Common myeloid progenitor, CD34-positive (primary cell): ENCODE data around the gene ALS2CL.

Source experiments
- CTCF ChIA-PET: fragments of 350-600 bp; sonication (Branson Sonifier 250); formaldehyde crosslinking; loops from one replicate; lab custom pipeline; 2021; ENCODE audit warnings: antibody characterized with exemption; lab: Charles Lee
- POLR2A ChIA-PET: fragments of 350-600 bp; sonication (Branson Sonifier 250); formaldehyde crosslinking; loops from one replicate; lab custom pipeline; 2021; ENCODE audit warnings: antibody characterized with exemption; lab: Charles Lee
- DNase-seq, 3 donors: peaks; one replicate each; pipeline versions ENCODE4 v3.0.0 to v3.0.0-alpha.2; 2013
- H3K27ac ChIP-seq, 2 experiments: 1 replicate in 1 of 2; 2 replicates in 1 of 2; pipeline ENCODE4 v1.7.0; 2013; ENCODE audit warnings: inconsistent platforms in 2 of 2, low read length in 2 of 2, mild to moderate bottlenecking in 2 of 2, low read depth in 1 of 2, moderate library complexity in 1 of 2; ENCODE audit not compliant: severe bottlenecking in 2 of 2, insufficient read depth in 1 of 2, poor library complexity in 1 of 2
- H3K27me3 ChIP-seq, 5 experiments: replicated peaks in 2 of 5; 1 replicate in 3 of 5; 2 replicates in 2 of 5; pipeline versions ENCODE4 v1.6.1 to v1.7.0; 2013; ENCODE audit warnings: low read length in 4 of 5, mild to moderate bottlenecking in 2 of 5, moderate library complexity in 2 of 5, inconsistent platforms in 1 of 5; ENCODE audit not compliant: insufficient read depth in 5 of 5, control insufficient read depth in 4 of 5
- H3K36me3 ChIP-seq, 4 experiments: 1 replicate in 2 of 4; 2 replicates in 2 of 4; pipeline versions ENCODE4 v1.6.1 to v1.7.0; 2013; ENCODE audit warnings: low read length in 3 of 4, control low read depth in 1 of 4, mild to moderate bottlenecking in 1 of 4; ENCODE audit not compliant: control insufficient read depth in 4 of 4, insufficient read depth in 4 of 4
- H3K4me1 ChIP-seq, 4 experiments: 1 replicate in 3 of 4; 2 replicates in 1 of 4; pipeline versions ENCODE4 v1.6.1 to v1.7.1; 2013; ENCODE audit warnings: low read length in 3 of 4, mild to moderate bottlenecking in 3 of 4, control low read depth in 1 of 4, inconsistent platforms in 1 of 4, moderate library complexity in 1 of 4; ENCODE audit not compliant: control insufficient read depth in 4 of 4, insufficient read depth in 4 of 4; ENCODE audit errors: control extremely low read depth in 1 of 4
- H3K4me3 ChIP-seq, 7 experiments: 1 replicate in 4 of 7; 2 replicates in 3 of 7; pipeline versions ENCODE4 v1.5.1 to v1.7.0; 2013; ENCODE audit warnings: mild to moderate bottlenecking in 7 of 7, low read length in 6 of 7, moderate library complexity in 6 of 7, inconsistent platforms in 2 of 7, low read depth in 2 of 7, control low read depth in 1 of 7; ENCODE audit not compliant: insufficient read depth in 4 of 7, control insufficient read depth in 1 of 7; ENCODE audit errors: extremely low read depth in 1 of 7
- H3K9me3 ChIP-seq, 5 experiments: 1 replicate in 4 of 5; 2 replicates in 1 of 5; pipeline versions ENCODE4 v1.6.1 to v1.7.1; 2013; ENCODE audit warnings: low read length in 4 of 5, mild to moderate bottlenecking in 2 of 5, inconsistent platforms in 1 of 5, low read depth in 1 of 5, moderate library complexity in 1 of 5; ENCODE audit not compliant: control insufficient read depth in 4 of 5, insufficient read depth in 2 of 5; ENCODE audit errors: control extremely low read depth in 1 of 5
- WGBS: methylation state at CpG from one replicate; pipeline ENCODE4 v1.1.5; 2013; ENCODE audit not compliant: insufficient coverage; 5-methylcytosine and 5-hydroxymethylcytosine counted together

The ALS2CL gene

DNA sequence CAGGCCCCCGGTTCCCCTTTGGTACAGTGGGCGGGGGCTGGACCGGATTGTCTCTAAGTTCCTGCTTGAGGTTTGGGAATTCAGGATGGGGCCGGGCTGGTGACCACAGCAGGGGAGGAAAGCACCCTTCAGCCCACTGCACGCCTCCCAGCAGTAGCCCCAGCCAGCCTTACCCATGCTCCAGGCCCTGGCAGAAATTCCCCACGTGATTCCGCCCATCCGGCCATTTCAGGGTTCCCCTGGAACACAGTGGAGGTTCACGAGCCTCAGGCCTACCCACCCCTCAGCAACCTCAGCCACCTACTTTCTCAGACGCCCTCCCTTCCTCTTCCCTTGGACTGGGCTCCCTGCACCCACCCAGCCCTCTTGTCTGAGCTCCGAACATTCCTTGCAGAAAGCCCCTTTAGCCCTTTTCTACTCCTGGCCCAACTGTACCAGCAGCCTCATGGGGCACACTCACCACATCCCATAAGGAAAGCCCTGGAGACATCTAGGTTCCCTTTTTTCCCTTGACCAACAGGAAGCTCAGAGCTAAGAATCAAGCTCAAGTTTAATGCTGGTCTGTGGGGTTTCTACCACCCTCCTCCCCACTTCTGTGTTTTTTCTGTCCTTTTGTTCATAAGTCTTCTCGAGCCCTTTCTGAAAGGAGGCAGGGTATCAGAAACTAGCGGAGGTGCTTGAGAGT, 11.5 kb downstream of the ALS2CL start:
- H3K4me1 ChIP-seq = peaks cover 0 to 13% (median 8%) of the 10 kb centered on the region in 4 experiments
- H3K36me3 ChIP-seq = no peaks in the 10 kb centered on the region
- ChIA-PET CTCF (no interaction called here), POLR2A (no interaction called here)
- no peak overlapping the region for H3K27ac ChIP-seq
- 83% methylated on average over 12 of the region's 13 CpGs for WGBS
- no peaks in the 10 kb centered on the region for H3K27me3 ChIP-seq
- no peak for DNase-seq
- no peak overlapping the region for H3K4me3 ChIP-seq
- no peaks in the 10 kb centered on the region for H3K9me3 ChIP-seq

DNA sequence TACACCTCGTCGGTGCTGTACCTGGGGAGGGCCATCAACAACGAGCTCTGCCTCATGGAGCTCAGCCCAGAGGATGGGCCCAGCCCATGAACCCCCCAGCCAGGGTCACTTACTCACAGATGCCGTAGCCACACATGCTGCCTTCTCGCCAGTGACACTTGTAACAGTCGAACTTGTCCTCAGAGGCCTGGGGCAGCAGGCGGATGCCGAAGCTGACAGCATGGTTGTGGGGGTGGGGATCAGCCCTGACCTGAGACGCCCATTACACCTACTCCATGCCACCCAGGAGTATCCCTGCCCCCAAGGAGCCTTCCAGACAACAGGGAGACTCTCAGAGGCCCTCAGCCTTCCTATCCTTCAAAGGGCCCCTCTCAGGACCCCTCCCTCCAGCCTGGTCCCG, 12.1 kb downstream of the ALS2CL start:
- peaks cover 0 to 13% (median 8%) of the 10 kb centered on the region in 4 experiments for H3K4me1 ChIP-seq
- ChIA-PET POLR2A (no interaction called here), CTCF (no interaction called here)
- no peaks in the 10 kb centered on the region for H3K36me3 ChIP-seq
- H3K27me3 ChIP-seq = no peaks in the 10 kb centered on the region
- H3K9me3 ChIP-seq = no peaks in the 10 kb centered on the region
- H3K27ac ChIP-seq = no peak overlapping the region
- no peak for DNase-seq
- no peak overlapping the region for H3K4me3 ChIP-seq
- 95% methylated on average over 4 of the region's 10 CpGs for WGBS

DNA sequence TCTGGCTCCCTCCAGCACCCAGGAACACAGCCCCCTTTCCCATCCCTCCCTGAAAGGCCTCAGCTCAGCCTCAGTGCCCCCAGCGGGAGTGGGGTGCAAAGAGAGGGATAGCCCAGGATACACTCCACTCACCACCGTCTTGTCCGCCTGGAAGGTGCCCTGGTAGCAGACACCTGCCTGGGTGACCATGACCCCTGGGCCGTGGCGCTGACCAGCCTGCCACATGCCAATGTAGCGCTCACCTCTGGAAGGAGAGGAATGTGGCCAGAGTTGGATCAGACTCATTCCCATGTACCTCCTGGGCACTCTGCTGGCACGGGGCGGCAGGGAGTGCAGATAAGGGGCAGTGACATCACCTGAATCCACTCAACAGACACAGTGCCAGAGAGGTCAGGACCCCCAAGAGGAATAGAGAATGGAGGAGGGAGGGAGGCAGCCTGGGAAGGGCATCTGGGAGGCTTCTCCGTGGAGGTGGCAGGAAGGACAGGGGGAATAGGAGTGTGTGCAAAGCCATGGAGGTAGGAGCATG, 13.1 kb downstream of the ALS2CL start:
- POLR2A ChIA-PET = no interaction called here
- no peak for DNase-seq
- Histone ChIP-seq H3K4me1 (peaks cover 0 to 13% (median 8%) of the 10 kb centered on the region in 4 experiments), H3K9me3 (no peaks in the 10 kb centered on the region), H3K36me3 (no peaks in the 10 kb centered on the region), H3K27ac (no peak overlapping the region), H3K27me3 (no peaks in the 10 kb centered on the region), H3K4me3 (no peak overlapping the region)
- WGBS = 94% methylated on average over 8 of the region's 9 CpGs
- CTCF ChIA-PET = no interaction called here

DNA sequence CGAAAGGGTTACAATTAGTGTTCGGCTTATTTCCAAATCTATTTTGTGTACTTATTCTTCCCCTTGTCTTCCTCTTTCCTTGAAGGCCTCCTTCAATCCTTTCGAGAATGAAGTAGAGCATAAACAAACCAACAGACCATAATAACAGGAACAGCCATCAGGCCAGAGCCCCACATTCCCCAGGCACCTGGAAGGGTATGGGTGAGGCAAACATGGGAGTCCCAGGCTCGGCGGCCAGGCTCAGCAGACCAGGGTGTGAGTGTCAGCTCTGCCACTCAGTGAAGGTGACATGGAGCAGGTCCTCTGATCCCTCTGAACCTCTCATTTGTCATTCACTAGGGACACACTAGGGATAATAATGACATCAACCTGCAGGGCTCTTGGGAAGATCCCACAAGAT, 13.8 kb downstream of the ALS2CL start:
- 100% methylated on average over 4 of the region's 5 CpGs for WGBS
- Histone ChIP-seq H3K36me3 (no peaks in the 10 kb centered on the region), H3K4me1 (peaks cover 0 to 13% (median 8%) of the 10 kb centered on the region in 4 experiments), H3K4me3 (no peak overlapping the region), H3K27me3 (no peaks in the 10 kb centered on the region), H3K27ac (no peak overlapping the region), H3K9me3 (no peaks in the 10 kb centered on the region)
- POLR2A ChIA-PET = no interaction called here
- CTCF ChIA-PET = interaction anchor here (0.8 kb wide), 1 partner anchor 19 kb away, joined by 4 read pairs; no protein-coding TSS in a partner anchor
- no peak for DNase-seq

DNA sequence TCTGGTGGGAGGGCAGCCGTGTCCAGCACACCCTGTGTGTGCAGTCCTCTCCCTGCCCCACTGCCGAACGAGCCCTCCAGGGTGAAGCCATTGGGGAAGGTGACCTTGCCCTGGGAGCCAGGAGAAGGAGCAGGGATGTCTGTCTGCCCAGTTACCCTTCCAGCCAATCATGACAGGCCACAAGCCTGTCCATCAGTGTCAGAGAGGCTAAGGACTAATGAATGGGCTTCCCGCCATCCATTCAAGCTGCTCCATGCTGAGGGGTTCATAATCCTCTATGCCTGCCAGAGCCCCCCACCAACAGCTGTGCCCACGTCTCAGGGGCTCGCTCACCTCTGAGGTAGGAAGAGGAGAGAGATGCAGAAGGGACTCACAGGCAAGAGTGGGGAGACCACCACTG, 15.2 kb downstream of the ALS2CL start:
- 94% methylated on average over 4 of the region's 6 CpGs for WGBS
- H3K4me1 ChIP-seq = peaks cover 0 to 13% (median 8%) of the 10 kb centered on the region in 4 experiments
- H3K9me3 ChIP-seq = no peaks in the 10 kb centered on the region
- no peak overlapping the region for H3K27ac ChIP-seq
- POLR2A ChIA-PET = no interaction called here
- H3K36me3 ChIP-seq = no peaks in the 10 kb centered on the region
- CTCF ChIA-PET = no interaction called here
- no peak for DNase-seq
- H3K4me3 ChIP-seq = no peak overlapping the region
- H3K27me3 ChIP-seq = no peaks in the 10 kb centered on the region

DNA sequence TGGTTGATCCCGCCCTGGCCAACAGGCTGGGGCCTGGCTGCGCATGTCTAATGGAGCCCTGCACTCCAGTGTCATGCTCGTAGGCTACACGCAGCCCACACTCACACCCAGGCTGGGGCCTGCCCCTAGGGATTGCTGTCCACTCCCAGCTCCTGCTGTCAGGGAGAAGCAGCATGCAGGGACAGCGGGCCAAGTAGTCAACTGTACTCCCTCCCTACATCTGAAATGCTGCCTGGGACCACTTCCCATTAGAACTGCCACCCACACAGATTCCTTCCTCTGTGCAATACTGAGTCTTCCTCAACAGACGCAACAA, 16.1 kb downstream of the ALS2CL start:
- Histone ChIP-seq H3K4me3 (no peak overlapping the region), H3K9me3 (no peaks in the 10 kb centered on the region), H3K27ac (no peak overlapping the region), H3K36me3 (no peaks in the 10 kb centered on the region), H3K27me3 (no peaks in the 10 kb centered on the region), H3K4me1 (peaks cover 0 to 10% (median 7%) of the 10 kb centered on the region in 4 experiments)
- ChIA-PET CTCF (no interaction called here), POLR2A (no interaction called here)
- DNase-seq = no peak
- 93% methylated on average over 6 of the region's 6 CpGs for WGBS

DNA sequence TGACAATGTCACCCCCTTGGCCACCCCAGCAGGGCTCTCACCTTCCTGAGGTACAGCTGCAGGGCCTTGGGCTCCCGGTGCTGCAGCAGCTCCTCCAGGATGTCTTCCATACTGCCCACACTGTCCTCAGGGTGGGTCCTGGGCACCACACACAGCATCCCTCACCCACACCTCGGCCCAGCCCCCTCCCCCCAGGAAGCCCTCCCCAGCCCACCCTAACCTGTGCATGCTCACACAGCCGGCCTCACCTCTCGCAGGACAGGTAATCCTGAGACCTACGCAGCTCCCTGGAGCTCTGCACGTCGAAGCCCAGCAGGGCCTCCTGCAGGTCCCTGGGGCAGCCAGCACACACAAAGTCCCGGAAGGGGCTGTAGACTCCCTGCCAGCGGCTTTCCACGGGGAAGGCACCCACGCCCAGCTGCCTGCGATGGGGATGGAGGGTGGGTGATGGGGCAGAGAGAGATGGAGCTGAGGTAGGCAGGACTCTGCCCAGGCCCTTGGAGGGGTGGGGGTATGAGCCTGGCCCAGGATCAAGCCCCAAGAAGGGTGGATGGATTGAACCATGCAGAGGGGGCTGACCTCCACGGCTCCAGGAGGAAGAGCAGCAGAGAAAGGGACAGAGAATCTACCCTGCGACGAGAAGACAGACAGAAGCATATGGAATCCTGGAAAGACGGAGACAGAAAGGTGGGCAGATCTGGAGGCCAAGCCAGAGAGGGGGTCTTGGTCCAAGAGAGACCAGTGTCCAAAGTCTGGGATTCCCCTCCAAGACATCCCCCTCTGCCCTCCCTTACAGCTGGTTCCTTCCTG, 16.7 kb downstream of the ALS2CL start:
- Histone ChIP-seq H3K36me3 (no peaks in the 10 kb centered on the region), H3K27me3 (no peaks in the 10 kb centered on the region), H3K4me3 (no peak overlapping the region), H3K4me1 (peaks cover 0 to 4% (median 2%) of the 10 kb centered on the region in 4 experiments), H3K27ac (no peak overlapping the region), H3K9me3 (no peaks in the 10 kb centered on the region)
- no peak for DNase-seq
- ChIA-PET CTCF (interaction anchor here (2.5 kb wide), 1 partner anchor 20 kb away, joined by 7 read pairs; no protein-coding TSS in a partner anchor), POLR2A (no interaction called here)
- WGBS = 93% methylated on average over 11 of the region's 16 CpGs
